ENCODE measurements around the gene SPACA9.

GRCh38 chr9:132898051-132898450 lies 19.4 kb downstream of the SPACA9 start:
- TF ChIP-seq CTCF (IDR thresholded peaks at IDR 0.05) (no peak), POLR2A (IDR thresholded peaks at IDR 0.05) (no peak), POLR2AphosphoS5 (IDR thresholded peaks at IDR 0.05) (no peak), EP300 (IDR thresholded peaks at IDR 0.05; ENCODE audit: low read depth) (no peak)

Measured in transverse colon (tissue), 4 donors.